NCI-H748 (cell line): ENCODE results near the gene KNTC1.
"Not testable (repeated sequence)": the region's sequence is repeated elsewhere in the genome, so short reads cannot be mapped to it uniquely, and the experiment has no call there.

ENCODE experiments used
- DNase-seq: peaks from one replicate; lab custom pipeline; 2025; ENCODE audit not compliant: unreplicated experiment; lab: John Stamatoyannopoulos, UW

KNTC1 gene

DNA sequence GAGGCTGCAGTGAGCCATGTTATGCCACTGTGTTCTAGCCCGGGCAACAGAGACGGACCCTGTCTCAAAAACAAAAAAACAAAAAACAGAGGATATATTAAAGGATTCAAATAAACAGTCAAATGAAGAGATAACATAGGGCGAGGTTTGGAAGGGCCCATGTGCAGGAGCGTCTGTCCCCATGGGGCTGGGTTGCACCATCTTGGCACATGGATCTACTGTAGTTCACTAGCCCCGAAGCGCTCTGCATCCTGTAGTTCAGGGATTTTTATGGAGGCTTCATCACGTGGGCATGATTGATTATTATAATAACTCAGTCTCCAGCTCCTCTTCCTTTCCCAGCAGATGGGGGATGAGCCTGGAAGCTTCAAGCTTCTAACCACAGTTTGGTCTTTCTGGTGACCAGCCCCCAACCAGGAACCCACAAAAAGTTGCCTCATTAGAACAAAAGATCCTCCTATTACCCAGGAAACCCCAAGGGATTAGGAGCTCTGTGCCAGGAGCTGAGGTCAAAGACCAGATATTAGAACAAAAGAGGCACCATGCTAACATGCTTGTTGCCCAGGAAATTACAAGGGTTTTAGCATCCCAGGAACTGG is 116.3 kb downstream of the KNTC1 start:
- DNase-seq, result no peak

- no peak for DNase-seq
These were observed 119.6 kb downstream of the KNTC1 start for GRCh38 chr12:122646517-122647217.

GRCh38 chr12:122651520-122652224 is 124.6 kb downstream of the KNTC1 start:
- no peak for DNase-seq

DNA sequence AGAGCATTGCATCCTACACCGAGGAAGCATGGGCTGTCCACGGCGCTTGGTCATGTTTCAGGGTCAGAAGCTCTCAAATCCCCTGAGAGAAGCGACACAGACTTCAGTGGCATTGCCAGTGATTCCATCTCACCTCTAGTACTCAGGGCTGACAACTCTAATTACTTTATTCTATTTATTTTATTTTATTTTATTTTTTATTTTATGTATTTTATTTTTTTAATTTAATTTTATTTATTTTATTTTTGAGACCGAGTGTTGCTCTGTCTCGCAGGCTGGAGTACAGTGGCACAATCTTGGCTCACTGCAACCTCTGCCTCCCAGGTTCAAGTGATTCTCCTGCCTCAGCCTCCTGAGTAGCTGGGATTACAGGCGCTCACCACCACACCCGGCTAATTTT is 126.2 kb downstream of the KNTC1 start:
- DNase-seq, result not testable (repeated sequence)

GRCh38 chr12:122656298-122656697 is 129.2 kb downstream of the KNTC1 start:
- no peak for DNase-seq

DNA sequence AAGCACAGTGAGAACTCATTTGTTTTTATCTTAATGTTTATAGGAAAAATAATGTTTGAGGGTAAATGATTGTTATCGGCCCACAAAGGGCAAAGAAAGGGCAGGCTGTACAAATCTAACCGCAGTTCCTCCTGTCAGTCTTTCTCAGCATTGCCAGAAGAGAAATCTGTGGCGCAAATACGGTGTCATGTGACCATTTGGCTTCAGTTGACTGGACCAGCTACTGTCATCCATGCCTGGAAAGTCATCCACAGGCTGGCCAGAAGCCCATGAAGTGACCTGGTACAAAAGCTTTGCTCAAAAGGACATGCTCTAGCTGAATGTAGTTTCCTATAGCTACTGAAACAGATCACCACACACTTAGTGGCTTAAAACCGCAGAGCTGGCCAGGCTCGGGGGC is 132.5 kb downstream of the KNTC1 start:
- no peak for DNase-seq

DNA sequence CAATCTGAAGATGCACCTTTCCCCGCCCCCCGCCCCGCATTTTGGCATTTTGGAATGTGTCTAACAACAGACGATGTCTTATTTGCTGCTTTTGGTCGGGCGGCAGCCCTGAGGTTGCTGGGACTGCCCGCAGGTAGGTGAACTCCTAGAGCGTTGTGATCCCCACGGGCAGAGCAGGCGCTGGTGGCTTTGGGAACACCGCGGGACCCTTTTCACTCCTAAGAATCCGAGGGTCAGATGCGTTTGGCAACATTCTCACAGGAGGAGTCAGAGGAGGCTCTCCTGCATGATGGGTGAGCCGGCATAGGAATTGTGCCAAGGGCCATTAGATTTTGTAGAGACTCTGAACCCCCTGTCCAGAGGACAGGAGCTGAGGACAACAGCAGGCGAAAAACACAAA is 134.2 kb downstream of the KNTC1 start:
- DNase-seq, result no peak

DNA sequence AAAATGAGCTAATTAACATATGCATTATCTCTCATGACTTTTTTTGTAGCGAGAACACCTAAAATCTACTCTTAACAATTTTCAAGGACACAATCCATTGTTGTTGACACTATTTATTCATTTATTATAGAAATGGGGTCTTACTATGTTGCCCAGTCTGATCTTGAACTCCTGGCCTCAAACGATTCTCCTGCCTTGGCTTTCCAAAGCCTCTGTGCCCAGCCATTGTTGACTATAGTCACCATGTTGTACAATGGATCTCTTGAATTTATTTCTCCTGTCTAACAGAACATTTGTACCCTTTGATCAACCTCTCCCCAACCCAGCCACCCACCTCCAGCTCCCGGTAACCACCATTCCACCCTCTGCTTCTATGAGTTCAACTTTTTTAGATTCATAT is 134.9 kb downstream of the KNTC1 start:
- DNase-seq, result no peak

- DNase-seq, result no peak
These were observed 138.3 kb downstream of the KNTC1 start for GRCh38 chr12:122665349-122665748.

GRCh38 chr12:122665759-122666158 is 138.7 kb downstream of the KNTC1 start:
- no peak for DNase-seq

DNA sequence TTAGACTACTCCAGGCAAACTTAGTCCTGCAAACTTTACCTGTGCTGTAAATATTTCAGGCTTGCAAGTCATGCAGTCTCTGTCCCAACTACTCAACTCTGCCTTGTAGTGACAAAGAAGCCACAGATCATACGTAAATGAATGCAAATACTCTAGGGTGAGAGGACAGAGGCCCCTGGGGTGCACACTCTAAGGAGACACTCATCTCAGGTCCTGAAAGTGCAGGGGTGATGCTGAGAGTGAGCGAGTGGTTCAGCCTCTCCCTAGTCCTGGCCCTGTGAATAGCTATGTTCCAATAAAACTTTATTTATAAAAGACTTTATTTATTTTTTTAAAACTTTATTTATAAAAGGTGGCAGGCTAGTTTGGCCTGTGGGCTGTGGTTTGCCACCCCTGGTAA is 141.2 kb downstream of the KNTC1 start:
- no peak for DNase-seq

DNA sequence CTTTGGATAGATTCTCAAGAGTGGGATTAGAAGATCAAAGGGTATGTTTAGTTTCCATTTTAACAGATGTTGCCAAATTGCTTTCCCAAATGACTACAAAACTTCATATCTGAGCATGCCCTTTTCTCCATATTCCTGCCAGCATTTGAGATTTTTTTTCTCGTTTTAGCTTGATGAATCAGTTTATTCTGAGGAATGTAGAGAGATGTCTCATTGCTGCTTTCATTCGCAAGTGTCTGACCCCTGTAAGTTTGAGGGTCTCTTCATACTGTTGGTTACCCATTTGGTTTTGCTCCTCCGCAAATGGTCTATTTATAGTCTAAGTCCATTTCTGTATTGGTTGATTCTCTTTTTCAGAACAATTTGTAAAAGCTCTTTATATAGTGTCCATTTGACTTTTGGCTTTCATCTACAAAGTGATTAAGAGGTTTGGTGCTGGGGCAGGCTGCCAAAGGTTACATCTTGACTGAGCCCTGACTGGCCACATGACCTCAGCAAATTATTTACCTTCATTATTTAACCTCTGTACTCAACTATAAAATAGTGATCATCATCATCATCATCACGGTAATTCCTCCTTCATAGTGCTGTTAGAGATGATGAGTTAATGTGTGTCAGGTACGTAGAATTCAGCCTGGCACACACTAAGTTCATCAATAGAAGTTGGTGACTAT is 142.5 kb downstream of the KNTC1 start:
- no peak for DNase-seq

DNA sequence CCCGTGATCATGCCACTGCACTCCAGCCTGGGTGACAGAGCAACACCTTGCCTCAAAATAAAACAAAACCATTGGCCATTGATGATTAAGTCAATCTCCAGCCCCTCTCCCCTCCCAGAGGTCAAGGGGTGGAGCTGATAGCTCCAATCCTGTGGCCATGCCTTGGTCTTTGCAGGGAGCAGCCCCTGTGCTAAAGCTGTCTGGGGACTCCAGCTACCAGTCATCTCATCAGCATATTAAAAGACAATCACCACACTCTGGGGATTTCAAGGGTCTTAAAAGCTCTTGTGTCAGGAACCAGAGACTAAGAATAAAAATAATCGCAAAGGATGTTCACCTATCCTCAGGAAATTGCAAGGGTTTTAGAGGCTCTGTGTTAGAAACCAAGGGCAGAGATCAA is 145.5 kb downstream of the KNTC1 start:
- DNase-seq, result no peak
